Fibroblast of lung (primary cell): ENCODE data around the gene MEIOC. TPM values are rescaled to one million over a fixed set of nuclear protein-coding genes. Genes with fewer than 3 reads are reported as not detected.
A peak's percentile ranks its signal among the peaks of the same experiment; 100 is the strongest.

Experiments
- DNase-seq, 2 donors: peaks; one replicate each; pipeline versions ENCODE4 v3.0.0 to v3.0.0-alpha.2; 2010; ENCODE audit warnings: low read depth in 2 of 2
- H2AFZ ChIP-seq: 2 replicates; pipeline ENCODE4 v1.5.1; 2012; ENCODE audit warnings: low read length, control low read depth, inconsistent platforms
- H3K27ac ChIP-seq: 2 replicates; pipeline ENCODE4 v1.5.1; 2011; ENCODE audit warnings: low read length, control low read depth; ENCODE audit not compliant: insufficient read depth
- H3K27me3 ChIP-seq: 2 replicates; pipeline ENCODE4 v1.5.1; 2011; ENCODE audit warnings: mild to moderate bottlenecking, low read length; ENCODE audit not compliant: control insufficient read depth, insufficient read depth
- H3K36me3 ChIP-seq: 2 replicates; pipeline ENCODE4 v1.5.1; 2011; ENCODE audit warnings: low read length; ENCODE audit not compliant: control insufficient read depth, insufficient read depth
- H3K4me1 ChIP-seq: 2 replicates; pipeline ENCODE4 v1.5.1; 2011; ENCODE audit warnings: low read length; ENCODE audit not compliant: control insufficient read depth, insufficient read depth; ENCODE audit errors: extremely low read depth
- H3K4me2 ChIP-seq: 2 replicates; pipeline ENCODE4 v1.5.1; 2011; ENCODE audit warnings: low read length, control low read depth; ENCODE audit not compliant: insufficient read depth; ENCODE audit errors: extremely low read depth
- H3K4me3 ChIP-seq, 4 experiments: fragments of 200-600 bp in 1 of 4; sonication (generic) in 1 of 4; replicated peaks in 1 of 4; 2 replicates each; pipeline ENCODE4 v1.5.1; 2011 to 2016; ENCODE audit warnings: low read length in 4 of 4, low read depth in 3 of 4, mild to moderate bottlenecking in 3 of 4, control low read depth in 2 of 4, inconsistent platforms in 1 of 4, mixed read lengths in 1 of 4; ENCODE audit not compliant: insufficient read depth in 1 of 4; ENCODE audit errors: control extremely low read depth in 1 of 4
- H3K79me2 ChIP-seq: 2 replicates; pipeline ENCODE4 v1.5.1; 2012; ENCODE audit warnings: mild to moderate bottlenecking, low read length, inconsistent platforms; ENCODE audit not compliant: control insufficient read depth, insufficient read depth
- H3K9ac ChIP-seq: 2 replicates; pipeline ENCODE4 v1.5.1; 2011; ENCODE audit warnings: mild to moderate bottlenecking, low read length, control low read depth; ENCODE audit not compliant: insufficient read depth
- H3K9me3 ChIP-seq: 2 replicates; pipeline ENCODE4 v1.5.1; 2012; ENCODE audit warnings: low read depth, low read length; ENCODE audit not compliant: control insufficient read depth, insufficient read depth
- H4K20me1 ChIP-seq: 2 replicates; pipeline ENCODE4 v1.5.1; 2011; ENCODE audit warnings: low read length; ENCODE audit not compliant: control insufficient read depth, insufficient read depth; ENCODE audit errors: extremely low read depth
- CTCF ChIP-seq, 2 donors: IDR thresholded peaks in 1 of 2; conservative IDR thresholded peaks in 1 of 2; 1 replicate in 1 of 2; 2 replicates in 1 of 2; pipeline ENCODE4 v1.5.1; 2011 to 2012; ENCODE audit warnings: low read length in 2 of 2, control low read depth in 1 of 2, inconsistent platforms in 1 of 2, low read depth in 1 of 2, mild to moderate bottlenecking in 1 of 2
- EZH2 ChIP-seq: IDR thresholded peaks from 2 replicates; pipeline ENCODE4 v1.5.1; 2012; ENCODE audit warnings: low read length, control low read depth, mild to moderate bottlenecking; ENCODE audit errors: missing control alignments
- polyA plus RNA-seq, 2 donors: library from polyadenylated mRNA; depleted of rRNA in 1 of 2; stranded (reverse) in 1 of 2; unstranded in 1 of 2; fragments of >200 nt; gene quantifications; 2 replicates each; pipeline ENCODE4 v1.2.1, GENCODE V29; 2011 to 2012; ENCODE audit warnings: missing spikeins in 1 of 2
- total RNA-seq: library from RNA; depleted of rRNA; stranded (reverse); fragments of >200 nt; gene quantifications from 2 replicates; pipeline ENCODE4 v1.2.1, GENCODE V29; 2014

Gene MEIOC
- total and polyA plus RNA-seq, 2 donors (not counting 1 experiment from before 2014, with no cell fraction given), result under 0.01 to 0.07 TPM

- Histone ChIP-seq H4K20me1 (no peaks in the 10 kb centered on the region), H3K79me2 (peaks cover 16% of the 10 kb centered on the region), H3K36me3 (no peaks in the 10 kb centered on the region), H3K9ac (no peak overlapping the region), H3K27me3 (no peaks in the 10 kb centered on the region), H3K4me2 (no peak overlapping the region), H3K9me3 (no peaks in the 10 kb centered on the region), H3K4me3 (no peak overlapping the region), H3K4me1 (no peaks in the 10 kb centered on the region), H3K27ac (no peak overlapping the region), H2AFZ (no peak overlapping the region)
- DNase-seq, result no peak
- TF ChIP-seq CTCF (conservative IDR thresholded peaks at IDR 0.05 in 1 of 2, IDR thresholded peaks at IDR 0.05 in 1 of 2; ENCODE audit: low read depth in 1 of 2, low read length in 2 of 2) (no peak), EZH2 (no peak)
These were observed 31.5 kb downstream of the MEIOC start for GRCh38 chr17:44687756-44688155.

- Histone ChIP-seq H3K27me3 (no peaks in the 10 kb centered on the region), H3K4me2 (peak overlapping the region; percentile 95), H2AFZ (no peak overlapping the region), H3K4me1 (no peaks in the 10 kb centered on the region), H3K9me3 (no peaks in the 10 kb centered on the region), H3K9ac (no peak overlapping the region), H3K36me3 (no peaks in the 10 kb centered on the region), H3K27ac (no peak overlapping the region), H4K20me1 (no peaks in the 10 kb centered on the region), H3K4me3 (peak overlapping the region in 2 of 4 experiments; percentile 100), H3K79me2 (peaks cover 16% of the 10 kb centered on the region)
- no peak for DNase-seq
- no peak for TF ChIP-seq CTCF (conservative IDR thresholded peaks at IDR 0.05 in 1 of 2, IDR thresholded peaks at IDR 0.05 in 1 of 2; ENCODE audit: low read depth in 1 of 2, low read length in 2 of 2)
- TF ChIP-seq EZH2, result no peak
These were observed 31.9 kb downstream of the MEIOC start for GRCh38 chr17:44688200-44688599.

GRCh38 chr17:44688675-44689476 is 32.6 kb downstream of the MEIOC start:
- H3K4me1 ChIP-seq, result no peaks in the 10 kb centered on the region
- no peak for TF ChIP-seq CTCF (conservative IDR thresholded peaks at IDR 0.05 in 1 of 2, IDR thresholded peaks at IDR 0.05 in 1 of 2; ENCODE audit: low read depth in 1 of 2, low read length in 2 of 2)
- no peak for TF ChIP-seq EZH2
- H4K20me1 ChIP-seq, result no peaks in the 10 kb centered on the region
- no peaks in the 10 kb centered on the region for H3K27me3 ChIP-seq
- peak overlapping the region; percentile 89 for H3K27ac ChIP-seq
- peak overlapping the region; percentile 97 for H2AFZ ChIP-seq
- H3K4me2 ChIP-seq, result peak overlapping the region; percentile 95
- no peaks in the 10 kb centered on the region for H3K36me3 ChIP-seq
- peak in 1 of 2 donors; percentile 36 for DNase-seq
- H3K9ac ChIP-seq, result peak overlapping the region; percentile 77
- no peaks in the 10 kb centered on the region for H3K9me3 ChIP-seq
- peak overlapping the region; percentile 88 to 100 (median 99) for H3K4me3 ChIP-seq
- H3K79me2 ChIP-seq, result peaks cover 16% of the 10 kb centered on the region
